ENCODE measurements around the gene SEMA3A.

Gene SEMA3A

GRCh38 chr7:84117304-84117703 lies 77.3 kb downstream of the SEMA3A start:
- H3K9ac ChIP-seq (ENCODE audit: low read length) = no peak overlapping the region
- no peaks in the 10 kb centered on the region for H3K4me1 ChIP-seq (ENCODE audit: control insufficient read depth, insufficient read depth, low read length)
- no peak overlapping the region for H3K4me3 ChIP-seq (ENCODE audit: low read length)
- H3K36me3 ChIP-seq (ENCODE audit: control insufficient read depth, insufficient read depth, low read length) = no peaks in the 10 kb centered on the region
- no peaks in the 10 kb centered on the region for H3K9me3 ChIP-seq (ENCODE audit: control insufficient read depth, low read length)
- H3K27me3 ChIP-seq (ENCODE audit: control insufficient read depth, insufficient read depth, low read length) = no peaks in the 10 kb centered on the region

GRCh38 chr7:84113906-84114850 lies 80.4 kb downstream of the SEMA3A start:
- Histone ChIP-seq H3K36me3 (ENCODE audit: control insufficient read depth, insufficient read depth, low read length) (no peaks in the 10 kb centered on the region), H3K9me3 (ENCODE audit: control insufficient read depth, low read length) (no peaks in the 10 kb centered on the region), H3K9ac (ENCODE audit: low read length) (no peak overlapping the region), H3K4me3 (ENCODE audit: low read length) (no peak overlapping the region), H3K4me1 (ENCODE audit: control insufficient read depth, insufficient read depth, low read length) (no peaks in the 10 kb centered on the region), H3K27me3 (ENCODE audit: control insufficient read depth, insufficient read depth, low read length) (no peaks in the 10 kb centered on the region)

- H3K4me3 ChIP-seq (ENCODE audit: low read length) = no peak overlapping the region
- no peak overlapping the region for H3K9ac ChIP-seq (ENCODE audit: low read length)
- H3K4me1 ChIP-seq (ENCODE audit: control insufficient read depth, insufficient read depth, low read length) = no peaks in the 10 kb centered on the region
- H3K36me3 ChIP-seq (ENCODE audit: control insufficient read depth, insufficient read depth, low read length) = no peaks in the 10 kb centered on the region
- H3K9me3 ChIP-seq (ENCODE audit: control insufficient read depth, low read length) = no peaks in the 10 kb centered on the region
- H3K27me3 ChIP-seq (ENCODE audit: control insufficient read depth, insufficient read depth, low read length) = no peaks in the 10 kb centered on the region
These were observed 81.3 kb downstream of the SEMA3A start for GRCh38 chr7:84113286-84113685.

GRCh38 chr7:84112771-84113170 lies 81.8 kb downstream of the SEMA3A start:
- H3K9me3 ChIP-seq (ENCODE audit: control insufficient read depth, low read length) = no peaks in the 10 kb centered on the region
- no peak overlapping the region for H3K9ac ChIP-seq (ENCODE audit: low read length)
- H3K4me3 ChIP-seq (ENCODE audit: low read length) = no peak overlapping the region
- no peaks in the 10 kb centered on the region for H3K27me3 ChIP-seq (ENCODE audit: control insufficient read depth, insufficient read depth, low read length)
- H3K4me1 ChIP-seq (ENCODE audit: control insufficient read depth, insufficient read depth, low read length) = no peaks in the 10 kb centered on the region
- H3K36me3 ChIP-seq (ENCODE audit: control insufficient read depth, insufficient read depth, low read length) = no peaks in the 10 kb centered on the region

GRCh38 chr7:84111842-84112241 lies 82.7 kb downstream of the SEMA3A start:
- no peaks in the 10 kb centered on the region for H3K36me3 ChIP-seq (ENCODE audit: control insufficient read depth, insufficient read depth, low read length)
- no peaks in the 10 kb centered on the region for H3K27me3 ChIP-seq (ENCODE audit: control insufficient read depth, insufficient read depth, low read length)

GRCh38 chr7:84110400-84110799 lies 84.2 kb downstream of the SEMA3A start:
- Histone ChIP-seq H3K9me3 (ENCODE audit: control insufficient read depth, low read length) (no peaks in the 10 kb centered on the region), H3K4me3 (ENCODE audit: low read length) (no peak overlapping the region), H3K36me3 (ENCODE audit: control insufficient read depth, insufficient read depth, low read length) (no peaks in the 10 kb centered on the region), H3K4me1 (ENCODE audit: control insufficient read depth, insufficient read depth, low read length) (no peaks in the 10 kb centered on the region), H3K9ac (ENCODE audit: low read length) (no peak overlapping the region), H3K27me3 (ENCODE audit: control insufficient read depth, insufficient read depth, low read length) (no peaks in the 10 kb centered on the region)

More at GRCh38 chr7:84111842-84112241, 82.7 kb downstream of the SEMA3A start:
- H3K4me1 ChIP-seq (ENCODE audit: control insufficient read depth, insufficient read depth, low read length) = no peaks in the 10 kb centered on the region
- H3K4me3 ChIP-seq (ENCODE audit: low read length) = no peak overlapping the region
- H3K9me3 ChIP-seq (ENCODE audit: control insufficient read depth, low read length) = no peaks in the 10 kb centered on the region
- no peak overlapping the region for H3K9ac ChIP-seq (ENCODE audit: low read length)

GRCh38 chr7:84108787-84109186 lies 85.8 kb downstream of the SEMA3A start:
- Histone ChIP-seq H3K9me3 (ENCODE audit: control insufficient read depth, low read length) (no peaks in the 10 kb centered on the region), H3K36me3 (ENCODE audit: control insufficient read depth, insufficient read depth, low read length) (no peaks in the 10 kb centered on the region), H3K9ac (ENCODE audit: low read length) (no peak overlapping the region), H3K4me3 (ENCODE audit: low read length) (no peak overlapping the region), H3K27me3 (ENCODE audit: control insufficient read depth, insufficient read depth, low read length) (no peaks in the 10 kb centered on the region), H3K4me1 (ENCODE audit: control insufficient read depth, insufficient read depth, low read length) (no peaks in the 10 kb centered on the region)

- no peak overlapping the region for H3K9ac ChIP-seq (ENCODE audit: low read length)
- no peaks in the 10 kb centered on the region for H3K4me1 ChIP-seq (ENCODE audit: control insufficient read depth, insufficient read depth, low read length)
- no peaks in the 10 kb centered on the region for H3K27me3 ChIP-seq (ENCODE audit: control insufficient read depth, insufficient read depth, low read length)
- no peak overlapping the region for H3K4me3 ChIP-seq (ENCODE audit: low read length)
- H3K9me3 ChIP-seq (ENCODE audit: control insufficient read depth, low read length) = no peaks in the 10 kb centered on the region
- H3K36me3 ChIP-seq (ENCODE audit: control insufficient read depth, insufficient read depth, low read length) = no peaks in the 10 kb centered on the region
These were observed 86.5 kb downstream of the SEMA3A start for GRCh38 chr7:84108119-84108518.

GRCh38 chr7:84107259-84107658 lies 87.3 kb downstream of the SEMA3A start:
- H3K9me3 ChIP-seq (ENCODE audit: control insufficient read depth, low read length) = no peaks in the 10 kb centered on the region
- no peaks in the 10 kb centered on the region for H3K4me1 ChIP-seq (ENCODE audit: control insufficient read depth, insufficient read depth, low read length)
- no peaks in the 10 kb centered on the region for H3K27me3 ChIP-seq (ENCODE audit: control insufficient read depth, insufficient read depth, low read length)
- H3K9ac ChIP-seq (ENCODE audit: low read length) = no peak overlapping the region
- H3K36me3 ChIP-seq (ENCODE audit: control insufficient read depth, insufficient read depth, low read length) = no peaks in the 10 kb centered on the region
- H3K4me3 ChIP-seq (ENCODE audit: low read length) = no peak overlapping the region

- Histone ChIP-seq H3K27me3 (ENCODE audit: control insufficient read depth, insufficient read depth, low read length) (no peaks in the 10 kb centered on the region), H3K4me3 (ENCODE audit: low read length) (no peak overlapping the region), H3K9ac (ENCODE audit: low read length) (no peak overlapping the region), H3K36me3 (ENCODE audit: control insufficient read depth, insufficient read depth, low read length) (no peaks in the 10 kb centered on the region), H3K4me1 (ENCODE audit: control insufficient read depth, insufficient read depth, low read length) (no peaks in the 10 kb centered on the region), H3K9me3 (ENCODE audit: control insufficient read depth, low read length) (no peaks in the 10 kb centered on the region)
These were observed 88.3 kb downstream of the SEMA3A start for GRCh38 chr7:84106291-84106690.

- H3K27me3 ChIP-seq (ENCODE audit: control insufficient read depth, insufficient read depth, low read length) = no peaks in the 10 kb centered on the region
- no peaks in the 10 kb centered on the region for H3K9me3 ChIP-seq (ENCODE audit: control insufficient read depth, low read length)
- no peaks in the 10 kb centered on the region for H3K36me3 ChIP-seq (ENCODE audit: control insufficient read depth, insufficient read depth, low read length)
- H3K9ac ChIP-seq (ENCODE audit: low read length) = no peak overlapping the region
- no peak overlapping the region for H3K4me3 ChIP-seq (ENCODE audit: low read length)
- H3K4me1 ChIP-seq (ENCODE audit: control insufficient read depth, insufficient read depth, low read length) = no peaks in the 10 kb centered on the region
These were observed 89.0 kb downstream of the SEMA3A start for GRCh38 chr7:84105586-84105985.

- Histone ChIP-seq H3K4me1 (ENCODE audit: control insufficient read depth, insufficient read depth, low read length) (no peaks in the 10 kb centered on the region), H3K9ac (ENCODE audit: low read length) (no peak overlapping the region), H3K4me3 (ENCODE audit: low read length) (no peak overlapping the region), H3K27me3 (ENCODE audit: control insufficient read depth, insufficient read depth, low read length) (no peaks in the 10 kb centered on the region), H3K9me3 (ENCODE audit: control insufficient read depth, low read length) (no peaks in the 10 kb centered on the region), H3K36me3 (ENCODE audit: control insufficient read depth, insufficient read depth, low read length) (no peaks in the 10 kb centered on the region)
These were observed 89.8 kb downstream of the SEMA3A start for GRCh38 chr7:84104826-84105225.

Data from mucosa of stomach (tissue), 1 donor.